K562 (cell line): ENCODE data around the gene LSM14B. TPM values are rescaled to one million over a fixed set of nuclear protein-coding genes. Genes with fewer than 3 reads are reported as not detected.
A peak's percentile ranks its signal among the peaks of the same experiment; 100 is the strongest.

Source experiments
- ATAC-seq: fragments of 200-7000 bp; cut with Tn5 transposase; 3 replicates; pipeline ENCODE4 v1.9.1; 2020; ENCODE audit warnings: moderate library complexity
- BruUV-seq: library from RNA; stranded (reverse); fragments of 400-500 nt; replicated peaks from 2 replicates; lab custom pipeline; 2021; lab: Mats Ljungman, UMichigan
- CTCF ChIA-PET: fragments of 300-600 bp; formaldehyde crosslinking; extraction: SDS; loops from one replicate; lab custom pipeline; 2021; ENCODE audit warnings: low intra/inter-chr PET ratio; lab: Yijun Ruan, JAX
- POLR2A ChIA-PET: fragments of 300-600, 350-650 bp; sonication (Branson Sonifier 250); formaldehyde crosslinking; extraction: SDS; loops from one replicate; lab custom pipeline; 2021; ENCODE audit warnings: antibody characterized with exemption, inconsistent platforms; lab: Yijun Ruan, JAX
- DNase-seq, 4 experiments: peaks; one replicate each; pipeline versions ENCODE4 v3.0.0 to v3.0.0-alpha.2; 2011 to 2018; ENCODE audit warnings: low spot score in 3 of 4, mixed read lengths in 3 of 4; ENCODE audit errors: extremely low read depth in 1 of 4
- FAIRE-seq: peaks from 2 replicates; lab custom pipeline; 2011; peaks lifted over from hg19 to GRCh38; lab: Jason Lieb, UNC
- H2AFZ ChIP-seq: 2 replicates; pipeline ENCODE4 v1.6.0; 2011; ENCODE audit warnings: low read depth, low read length, control low read depth, inconsistent platforms
- H3K27ac ChIP-seq: fragments of 200-600 bp; 3 replicates; pipeline ENCODE4 v1.8.0; 2011; ENCODE audit warnings: low read depth, mild to moderate bottlenecking, control low read depth, inconsistent platforms, low read length, moderate library complexity, mixed read lengths; ENCODE audit errors: extremely low read depth
- H3K27me3 ChIP-seq, 2 experiments: fragments of 300-600 bp in 1 of 2; 2 replicates in 1 of 2; 3 replicates in 1 of 2; pipeline versions ENCODE4 v1.6.0 to v1.8.0; 2011; ENCODE audit warnings: inconsistent platforms in 2 of 2, low read length in 2 of 2, mild to moderate bottlenecking in 1 of 2, mixed read lengths in 1 of 2, moderate library complexity in 1 of 2; ENCODE audit not compliant: control insufficient read depth in 2 of 2, insufficient read depth in 2 of 2
- H3K36me3 ChIP-seq: fragments of 300-600 bp; 3 replicates; pipeline ENCODE4 v1.8.0; 2011; ENCODE audit warnings: mild to moderate bottlenecking, low read length, inconsistent platforms; ENCODE audit not compliant: control insufficient read depth, insufficient read depth
- H3K4me1 ChIP-seq, 2 experiments: fragments of 200-600 bp in 1 of 2; replicated peaks in 1 of 2; 2 replicates in 1 of 2; 3 replicates in 1 of 2; pipeline versions ENCODE4 v1.5.1 to v1.8.0; 2011; ENCODE audit warnings: inconsistent platforms in 2 of 2, low read length in 2 of 2, mild to moderate bottlenecking in 1 of 2, mixed read lengths in 1 of 2, moderate library complexity in 1 of 2; ENCODE audit not compliant: control insufficient read depth in 2 of 2, insufficient read depth in 2 of 2
- H3K4me2 ChIP-seq: 2 replicates; pipeline ENCODE4 v1.6.1; 2011; ENCODE audit warnings: low read length, control low read depth, inconsistent platforms, mixed read lengths; ENCODE audit not compliant: insufficient read depth
- H3K4me3 ChIP-seq: fragments of 200-600 bp; sonication (generic), shearing (Covaris generic); 2 replicates; pipeline ENCODE4 v1.5.1; 2016; ENCODE audit warnings: control low read depth, inconsistent platforms
- H3K79me2 ChIP-seq: fragments of 200-600 bp; 3 replicates; pipeline ENCODE4 v1.8.0; 2011; ENCODE audit warnings: low read length, inconsistent platforms; ENCODE audit not compliant: control insufficient read depth, insufficient read depth
- H3K9ac ChIP-seq, 2 experiments: 2 replicates each; pipeline versions ENCODE4 v1.6.0 to v1.6.1; 2011; ENCODE audit warnings: low read depth in 2 of 2, low read length in 2 of 2, control low read depth in 1 of 2, inconsistent platforms in 1 of 2, mild to moderate bottlenecking in 1 of 2, mixed read lengths in 1 of 2; ENCODE audit not compliant: insufficient read depth in 1 of 2
- H3K9me1 ChIP-seq: one replicate; pipeline ENCODE4 v1.6.0; 2011; ENCODE audit warnings: inconsistent platforms, mild to moderate bottlenecking, low read length, moderate library complexity; ENCODE audit not compliant: control insufficient read depth, insufficient read depth
- H3K9me3 ChIP-seq: replicated peaks from 2 replicates; pipeline ENCODE4 v1.5.1; 2011; ENCODE audit warnings: low read depth, low read length, inconsistent platforms; ENCODE audit not compliant: control insufficient read depth, insufficient read depth
- H4K20me1 ChIP-seq: replicated peaks from 2 replicates; pipeline ENCODE4 v1.6.1; 2011; ENCODE audit warnings: low read length, inconsistent platforms, mixed read lengths; ENCODE audit not compliant: control insufficient read depth, insufficient read depth
- ADNP ChIP-seq: fragments of 200-800 bp; sonication (Bioruptor generic); IDR thresholded peaks from 2 replicates; pipeline ENCODE4 v1.6.1; 2016; ENCODE audit warnings: missing genetic modification characterization, missing compliant biosample characterization
- ARHGAP35 ChIP-seq: fragments of 450-650 bp; IDR thresholded peaks from 2 replicates; pipeline ENCODE4 v1.6.1; 2018; ENCODE audit not compliant: partially characterized antibody
- CBX3 ChIP-seq, 2 experiments: IDR thresholded peaks; 1 replicate in 1 of 2; 2 replicates in 1 of 2; pipeline ENCODE4 v1.6.1; 2012; ENCODE audit warnings: inconsistent platforms in 2 of 2, low read length in 2 of 2, borderline replicate concordance in 1 of 2, control low read depth in 1 of 2
- DEAF1 ChIP-seq: fragments of 450-650 bp; formaldehyde crosslinking; IDR thresholded peaks from 2 replicates; pipeline ENCODE4 v1.4.0; 2020; ENCODE audit warnings: mild to moderate bottlenecking, moderate library complexity
- EGR1 ChIP-seq: fragments of 450-650 bp; conservative IDR thresholded peaks from 2 replicates; pipeline ENCODE4 v1.6.1; 2017; ENCODE audit warnings: mild to moderate bottlenecking
- EHMT2 ChIP-seq: fragments of 450-650 bp; IDR thresholded peaks from 2 replicates; pipeline ENCODE4 v1.6.1; 2018; ENCODE audit warnings: antibody characterized with exemption
- FOXA3 ChIP-seq, 2 experiments: fragments of 450-650 bp in 1 of 2; sonication (generic) in 1 of 2; formaldehyde crosslinking; IDR thresholded peaks in 1 of 2; conservative IDR thresholded peaks in 1 of 2; 2 replicates each; pipeline versions ENCODE4 v1.4.0 to v1.8.0; 2020 to 2022; ENCODE audit warnings: mild to moderate bottlenecking in 2 of 2, missing genetic modification reagents in 1 of 2
- GABPB2 ChIP-seq: fragments of 250-450 bp; sonication (Bioruptor Pico); conservative IDR thresholded peaks from 2 replicates; pipeline ENCODE4 v1.5.1; 2021; ENCODE audit warnings: mild to moderate bottlenecking
- MEF2A ChIP-seq: IDR thresholded peaks from 2 replicates; pipeline ENCODE4 v1.6.1; 2011; ENCODE audit warnings: low read depth, mild to moderate bottlenecking, low read length, moderate library complexity; ENCODE audit not compliant: control insufficient read depth
- NCOA6 ChIP-seq: fragments of 450-650 bp; IDR thresholded peaks from 2 replicates; pipeline ENCODE4 v1.6.1; 2017; ENCODE audit warnings: mild to moderate bottlenecking
- RAD51 ChIP-seq: fragments of 450-650 bp; IDR thresholded peaks from 2 replicates; pipeline ENCODE4 v1.7.1; 2016; ENCODE audit warnings: low read depth, mild to moderate bottlenecking, borderline replicate concordance
- RBM17 ChIP-seq: fragments of 200-400 bp; formaldehyde crosslinking; IDR thresholded peaks from 2 replicates; pipeline ENCODE4 v1.6.1; 2017; ENCODE audit warnings: low read depth, mild to moderate bottlenecking, low read length, borderline replicate concordance
- ZBTB1 ChIP-seq: sonication (generic); formaldehyde crosslinking; IDR thresholded peaks from 2 replicates; pipeline ENCODE4 v1.8.1; 2023; ENCODE audit warnings: missing genetic modification reagents, low read depth, mild to moderate bottlenecking, borderline replicate concordance
- ZNF146 ChIP-seq: IDR thresholded peaks from one replicate; pipeline ENCODE4 v1.6.1; 2018; ENCODE audit warnings: missing compliant biosample characterization; ENCODE audit not compliant: unreplicated experiment
- WGBS: fragments of 100-300 bp; shearing (Covaris generic); methylation state at CpG from one replicate; pipeline ENCODE4 v1.1.6; 2016; ENCODE audit warnings: low coverage, mixed read lengths; ENCODE audit not compliant: insufficient coverage; ENCODE audit errors: missing lambda C conversion rate; 5-methylcytosine and 5-hydroxymethylcytosine counted together
- in situ Hi-C: fragments of 300-500 bp; cut with MboI; formaldehyde crosslinking; loops from 4 replicates; pipeline ENCODE4 v1.15.0; 2018; ENCODE audit warnings: inconsistent platforms, mixed read lengths
- intact Hi-C: fragments of 100-400 bp; cut with micrococcal nuclease; formaldehyde crosslinking; loops from 2 replicates; pipeline ENCODE4 v1.14.2; 2022
- polyA plus RNA-seq, 8 experiments: library from polyadenylated mRNA; depleted of rRNA in 4 of 8; stranded (reverse) in 5 of 8; unstranded in 3 of 8; fragments of >200 nt; fragmentation: Nextera tagmentation in 2 of 8; fragmentation: Illumina TruSeq in 1 of 8; extraction: Ambion mirVana in 2 of 8; extraction: Trizol in 1 of 8; gene quantifications; 2 replicates each; pipeline versions ENCODE4 v1.2.1 to v1.2.3, GENCODE V29; 2011 to 2014; ENCODE audit warnings: inconsistent platforms in 1 of 8, missing spikeins in 1 of 8
- total RNA-seq, 7 experiments: library from RNA; depleted of rRNA in 6 of 7; stranded (reverse); fragments of >200 nt in 6 of 7; fragmentation: Illumina TruSeq in 2 of 7; extraction: Trizol in 2 of 7; gene quantifications; 2 replicates each; pipeline versions ENCODE4 v1.2.1 to v1.2.3, GENCODE V29; 2011 to 2021; ENCODE audit warnings: low replicate concordance in 1 of 7

LSM14B gene
- total and polyA plus RNA-seq, 9 of the 15 experiments (the other 6 are each of a cell fraction or from before 2014, with no cell fraction given) = 0.66 to 36.0 (median 20.2) TPM

GRCh38 chr20:62159839-62160238 is 37.6 kb downstream of the LSM14B start:
- peaks cover 2 to 50% of the 10 kb centered on the region in 2 experiments; a peak in 3 of 5 replicates for H3K4me1 ChIP-seq
- BruUV-seq = no TSS peak
- in situ Hi-C loops = no loop called here
- peaks cover 18% of the 10 kb centered on the region for H4K20me1 ChIP-seq
- no peak overlapping the region for H3K4me3 ChIP-seq
- H3K79me2 ChIP-seq = peaks cover 44% of the 10 kb centered on the region
- CTCF ChIA-PET = no interaction called here
- no peaks in the 10 kb centered on the region for H3K9me3 ChIP-seq
- FAIRE-seq (no peak), DNase-seq (peak in 1 of 4 experiments; percentile 42), ATAC-seq (no peak)
- no peak overlapping the region for H3K4me2 ChIP-seq
- H2AFZ ChIP-seq = no peak overlapping the region
- POLR2A ChIA-PET = no interaction called here
- TF ChIP-seq ZBTB1 (CRISPR knock-in tag) (peak; percentile 88), NCOA6 (no peak), ZNF146 (CRISPR knock-in tag) (no peak), EGR1 (peak; percentile 76), MEF2A (peak; percentile 46; the same call in 1 of the 2 replicates), CBX3 (IDR thresholded peaks at IDR 0.05; ENCODE audit: borderline replicate concordance in 1 of 2, low read length in 2 of 2) (no peak)
- peaks cover 90% of the 10 kb centered on the region; the same call in 2 of the 3 replicates for H3K36me3 ChIP-seq
- H3K27ac ChIP-seq = no peak overlapping the region; the same call in 2 of the 3 replicates
- no peaks in the 10 kb centered on the region for H3K27me3 ChIP-seq
- intact Hi-C loops = loop anchor here (5.0 kb wide), 1 partner anchor 148 kb away; no protein-coding TSS in a partner anchor
- WGBS = 85% methylated on average over 12 of the region's 14 CpGs
- peak overlapping the region in 1 of 2 experiments; percentile 58; a peak in 1 of 4 replicates for H3K9ac ChIP-seq
- H3K9me1 ChIP-seq = peaks cover 5% of the 10 kb centered on the region

GRCh38 chr20:62160253-62160652 is 38.0 kb downstream of the LSM14B start:
- intact Hi-C loops = no loop called here
- H3K4me1 ChIP-seq = peaks cover 2 to 50% of the 10 kb centered on the region in 2 experiments; a peak in 3 of 5 replicates
- H3K4me2 ChIP-seq = no peak overlapping the region
- TF ChIP-seq RBM17 (no peak), GABPB2 (CRISPR knock-in tag) (no peak), ADNP (no peak), ARHGAP35 (no peak), EHMT2 (no peak), DEAF1 (CRISPR knock-in tag) (no peak), RAD51 (no peak), FOXA3 (CRISPR knock-in tag; conservative IDR thresholded peaks at IDR 0.05 in 1 of 2, IDR thresholded peaks at IDR 0.05 in 1 of 2) (no peak), ZBTB1 (CRISPR knock-in tag) (no peak)

More at GRCh38 chr20:62160253-62160652, 38.0 kb downstream of the LSM14B start:
- Histone ChIP-seq H3K79me2 (peaks cover 40% of the 10 kb centered on the region), H4K20me1 (peaks cover 18% of the 10 kb centered on the region), H3K27ac (no peak overlapping the region), H3K36me3 (peaks cover 91% of the 10 kb centered on the region; the same call in 2 of the 3 replicates), H3K9ac (no peak overlapping the region), H3K4me3 (no peak overlapping the region), H3K9me3 (no peaks in the 10 kb centered on the region), H3K9me1 (peaks cover 5% of the 10 kb centered on the region), H2AFZ (no peak overlapping the region), H3K27me3 (no peaks in the 10 kb centered on the region)
- ATAC-seq (no peak), DNase-seq (no peak), FAIRE-seq (no peak)
- 94% methylated on average over 8 of the region's 9 CpGs for WGBS
- POLR2A ChIA-PET = no interaction called here
- no TSS peak for BruUV-seq
- in situ Hi-C loops = no loop called here
- CTCF ChIA-PET = no interaction called here
